Stimulated activated CD8-positive, alpha-beta memory T cell treated with anti-CD3 and anti-CD28 coated beads, Interleukin-7, amount 100 ng/mL, for 24 hours (primary cell): Measurements from ENCODE around the gene PUS10.

Experiments used
- DNase-seq: peaks from one replicate; pipeline ENCODE4 v3.0.0-alpha.2; 2020; ENCODE audit warnings: low read depth

The PUS10 gene

GRCh38 chr2:60972889-60973656 lies 45.0 kb downstream of the PUS10 start:
- DNase-seq, result no peak

- no peak for DNase-seq
Observed at GRCh38 chr2:60966507-60967405, 51.3 kb downstream of the PUS10 start.

- DNase-seq, result no peak
Observed at GRCh38 chr2:60965499-60965785, 52.6 kb downstream of the PUS10 start.

DNA sequence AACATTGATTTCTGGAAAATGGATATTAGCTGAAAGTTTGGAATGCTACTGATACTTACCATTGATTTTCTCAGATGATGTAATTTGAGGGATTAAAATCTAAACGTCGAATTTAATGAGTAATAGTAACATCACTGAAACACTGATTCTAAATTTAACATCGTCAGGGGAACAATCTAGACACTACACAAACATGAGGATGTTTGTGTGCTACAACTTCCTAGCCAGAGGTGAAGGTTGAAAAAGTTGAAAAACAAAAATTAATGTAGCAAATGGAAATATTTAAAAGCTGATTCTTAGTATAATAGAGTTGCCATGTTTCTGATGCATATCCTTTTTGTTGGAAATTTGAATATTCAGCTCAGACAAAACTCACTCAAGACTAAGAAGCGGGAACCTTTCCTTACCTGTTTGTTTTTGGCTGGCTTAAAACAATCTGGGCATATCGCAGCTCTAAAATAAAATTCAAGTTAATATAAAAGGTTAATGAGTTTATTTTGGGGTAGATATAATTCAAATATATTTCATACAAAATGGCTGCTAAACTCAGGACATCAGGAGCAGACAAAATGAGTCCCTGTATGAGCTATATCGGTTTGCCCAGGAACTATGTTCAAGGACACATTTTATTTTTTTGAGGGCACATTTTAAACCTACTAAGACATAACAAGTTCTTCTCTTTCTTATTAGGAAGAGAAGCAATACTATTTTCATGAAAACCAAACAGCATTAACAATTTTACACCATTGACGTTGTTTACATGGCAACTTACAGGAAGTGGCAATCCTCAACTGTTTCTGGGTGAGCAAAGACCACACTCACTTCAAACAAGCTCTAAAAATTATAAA lies 53.2 kb downstream of the PUS10 start:
- no peak for DNase-seq

- no peak for DNase-seq
Observed at GRCh38 chr2:60963190-60963589, 54.9 kb downstream of the PUS10 start.

- no peak for DNase-seq
Observed at GRCh38 chr2:60962528-60962927, 55.5 kb downstream of the PUS10 start.

DNA sequence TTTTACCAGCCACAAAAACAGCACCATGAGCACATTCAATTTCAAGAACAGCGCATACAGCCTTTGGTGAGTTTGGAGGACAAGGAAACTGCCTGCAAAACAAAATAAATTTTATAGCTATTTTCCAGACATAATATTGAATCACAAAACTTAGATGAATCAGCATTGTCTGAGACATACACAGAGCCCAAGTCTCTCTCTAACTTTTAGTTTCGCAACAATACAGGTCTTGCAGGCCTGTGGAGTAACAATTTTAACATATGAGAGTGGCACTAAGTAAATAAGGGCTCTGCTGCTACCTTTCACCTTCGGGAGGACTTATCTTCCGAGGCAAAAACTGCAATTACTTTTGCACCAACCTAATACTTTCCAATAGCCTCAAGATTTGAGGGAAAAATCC lies 56.6 kb downstream of the PUS10 start:
- no peak for DNase-seq

DNA sequence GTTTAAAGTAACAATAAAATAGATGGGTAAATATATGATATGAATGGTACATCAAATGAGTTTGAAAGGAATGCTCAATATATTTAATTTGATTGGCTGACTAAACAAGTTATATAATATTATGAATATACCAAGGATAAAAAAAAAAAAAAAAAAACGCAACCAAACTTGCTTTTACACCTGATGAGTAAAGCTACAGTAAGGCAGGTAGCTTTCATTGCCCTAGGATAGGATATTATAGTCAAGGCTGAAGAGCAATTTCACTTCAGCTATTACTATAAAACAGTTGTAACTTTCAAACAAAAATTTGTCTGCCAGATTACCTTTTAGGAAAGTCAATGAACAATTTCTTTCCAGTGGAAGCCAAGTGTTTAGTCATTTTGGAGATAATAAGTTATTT lies 57.3 kb downstream of the PUS10 start:
- no peak for DNase-seq

GRCh38 chr2:60959501-60959900 lies 58.6 kb downstream of the PUS10 start:
- no peak for DNase-seq

GRCh38 chr2:60958800-60959199 lies 59.3 kb downstream of the PUS10 start:
- no peak for DNase-seq

DNA sequence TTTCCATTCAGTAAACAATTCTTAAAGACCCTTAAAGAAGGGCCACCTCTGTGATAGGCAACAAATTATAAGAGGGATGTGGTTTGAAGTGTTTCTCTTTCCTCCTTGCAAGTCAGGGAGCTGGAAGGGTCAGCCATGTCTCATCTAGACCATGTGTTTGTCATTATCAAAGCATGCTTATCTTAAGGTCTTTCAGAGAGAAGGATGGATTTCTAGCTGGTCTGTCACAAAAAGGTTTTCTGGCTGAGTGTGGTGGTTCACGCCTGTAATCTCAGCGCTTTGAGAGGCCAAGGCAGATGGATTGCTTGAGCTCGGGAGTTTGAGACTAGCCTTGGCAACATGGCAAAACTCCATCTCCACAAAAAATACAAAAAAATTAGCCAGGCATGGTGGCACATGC lies 59.7 kb downstream of the PUS10 start:
- DNase-seq, result no peak

- DNase-seq, result no peak
Observed at GRCh38 chr2:60957643-60958042, 60.4 kb downstream of the PUS10 start.

GRCh38 chr2:60957224-60957623 lies 60.8 kb downstream of the PUS10 start:
- DNase-seq, result no peak

DNA sequence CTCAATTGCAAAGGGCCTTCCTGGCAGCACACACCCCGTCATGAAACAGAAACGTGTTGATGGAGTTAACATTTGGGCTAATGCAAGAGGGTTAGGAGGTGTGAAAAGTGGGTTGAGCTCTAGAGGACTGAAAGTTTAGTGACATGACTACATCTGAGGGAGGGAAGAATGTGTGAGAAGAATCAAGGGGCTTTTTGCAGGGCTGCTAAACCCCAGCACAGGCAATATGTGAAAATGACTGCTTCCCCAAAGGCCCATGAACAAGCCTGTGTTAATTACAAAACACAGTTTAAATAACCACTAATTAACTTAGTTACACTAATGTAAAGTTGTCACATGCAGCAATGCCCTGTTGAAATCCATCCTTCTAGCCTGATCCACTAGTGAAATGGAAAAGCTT lies 63.9 kb downstream of the PUS10 start:
- DNase-seq, result no peak

GRCh38 chr2:60948926-60949579 lies 69.0 kb downstream of the PUS10 start:
- DNase-seq, result no peak

DNA sequence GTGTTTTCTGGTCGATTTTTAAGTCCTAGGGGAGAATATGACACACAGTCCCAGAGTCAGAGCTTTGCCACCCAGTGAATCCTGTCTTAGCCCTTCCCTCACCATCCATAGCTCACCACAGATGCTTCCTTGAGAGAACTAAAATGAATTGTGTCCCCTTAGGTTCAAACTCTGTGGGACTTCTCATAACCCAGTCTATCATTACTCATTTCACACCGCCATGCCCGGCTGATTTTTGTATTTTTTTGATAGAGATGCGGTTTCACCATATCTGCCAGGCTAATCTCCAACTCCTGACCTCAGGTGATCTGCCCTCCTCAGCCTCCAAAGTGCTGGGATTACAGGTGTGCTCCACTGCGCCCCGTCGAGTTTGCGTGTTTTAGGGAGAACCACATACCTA lies 69.9 kb downstream of the PUS10 start:
- DNase-seq, result no peak

GRCh38 chr2:60947056-60947455 lies 71.0 kb downstream of the PUS10 start:
- DNase-seq, result no peak

DNA sequence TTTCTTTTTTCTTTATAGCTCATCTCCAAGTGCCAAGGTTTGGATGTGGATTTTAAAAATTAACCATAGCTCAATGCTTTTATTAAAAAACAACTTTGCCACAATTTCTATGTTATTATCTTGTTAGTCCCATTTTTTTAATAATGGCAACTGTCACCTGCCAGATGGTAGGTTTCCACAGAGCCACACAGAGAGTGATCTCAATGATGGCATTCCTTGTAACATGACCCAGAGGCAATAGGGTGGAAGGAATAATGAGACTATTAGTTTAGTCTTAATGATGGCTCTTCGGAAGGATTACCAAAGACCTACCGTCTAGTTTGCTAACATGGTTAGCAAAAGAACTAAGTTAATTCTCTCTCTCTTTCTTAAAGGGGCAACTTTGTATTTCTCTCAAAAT lies 72.7 kb downstream of the PUS10 start:
- no peak for DNase-seq

- no peak for DNase-seq
Observed at GRCh38 chr2:60939622-60940021, 78.4 kb downstream of the PUS10 start.

GRCh38 chr2:60938301-60938700 lies 79.8 kb downstream of the PUS10 start:
- DNase-seq, result no peak

DNA sequence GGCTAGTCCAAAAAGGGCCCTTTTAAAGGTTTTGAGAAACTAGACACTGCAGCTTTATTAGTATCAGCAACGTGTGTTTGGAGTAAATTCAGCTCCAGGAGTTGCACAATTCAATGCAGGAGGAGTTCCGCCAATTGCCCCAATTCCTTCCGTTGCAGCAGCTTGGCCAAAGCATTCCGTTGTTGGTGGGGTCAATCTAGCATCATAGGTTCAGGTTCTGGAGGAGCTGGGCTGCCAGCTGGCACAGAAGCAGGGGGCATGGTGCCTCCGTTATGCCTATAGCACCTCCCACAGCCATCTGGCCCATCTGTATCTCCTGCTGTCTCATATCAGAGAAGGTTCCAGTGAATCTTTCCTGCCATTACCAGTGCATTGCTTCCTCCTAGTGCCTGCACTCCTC lies 81.3 kb downstream of the PUS10 start:
- no peak for DNase-seq

GRCh38 chr2:60934165-60934722 lies 83.8 kb downstream of the PUS10 start:
- no peak for DNase-seq
